DOHH2 (cell line): ENCODE results near the gene OPTC.

ENCODE experiments used
- H3F3A ChIP-seq: fragments of 200-600 bp; sonication (generic), shearing (Covaris generic); 2 replicates; pipeline ENCODE4 v1.6.0; 2016; ENCODE audit warnings: antibody characterized with exemption, mild to moderate bottlenecking; ENCODE audit not compliant: control insufficient read depth, insufficient read depth
- H3K27ac ChIP-seq: fragments of 200-600 bp; sonication (generic); 2 replicates; pipeline ENCODE4 v1.5.1; 2014; ENCODE audit warnings: low read depth, mild to moderate bottlenecking, low read length, moderate library complexity
- H3K27me3 ChIP-seq: fragments of 200-600 bp; sonication (generic); 2 replicates; pipeline ENCODE4 v1.6.1; 2014; ENCODE audit warnings: mild to moderate bottlenecking, low read length, mixed read lengths; ENCODE audit not compliant: control insufficient read depth
- H3K36me3 ChIP-seq: fragments of 200-600 bp; sonication (generic); 2 replicates; pipeline ENCODE4 v1.6.1; 2014; ENCODE audit warnings: mild to moderate bottlenecking, low read length, moderate library complexity, mixed read lengths; ENCODE audit not compliant: control insufficient read depth
- H3K4me1 ChIP-seq: fragments of 200-600 bp; sonication (generic); 2 replicates; pipeline ENCODE4 v1.6.1; 2014; ENCODE audit warnings: mild to moderate bottlenecking, low read length, mixed read lengths; ENCODE audit not compliant: control insufficient read depth
- H3K4me2 ChIP-seq: fragments of 200-600 bp; sonication (generic); 2 replicates; pipeline ENCODE4 v1.6.0; 2014; ENCODE audit warnings: mild to moderate bottlenecking, low read length, moderate library complexity
- H3K4me3 ChIP-seq: fragments of 200-600 bp; sonication (generic); 2 replicates; pipeline ENCODE4 v1.5.1; 2014; ENCODE audit warnings: mild to moderate bottlenecking, low read length, mixed read lengths
- H3K79me2 ChIP-seq: fragments of 200-600 bp; sonication (generic); 2 replicates; pipeline ENCODE4 v1.6.1; 2014; ENCODE audit warnings: mild to moderate bottlenecking, low read length, mixed read lengths; ENCODE audit not compliant: control insufficient read depth
- H3K9me2 ChIP-seq: fragments of 200-600 bp; sonication (generic); replicated peaks from 2 replicates; pipeline ENCODE4 v1.6.1; 2014; ENCODE audit warnings: mild to moderate bottlenecking, low read length, mixed read lengths; ENCODE audit not compliant: control insufficient read depth
- H3K9me3 ChIP-seq: fragments of 200-600 bp; sonication (generic); 2 replicates; pipeline ENCODE4 v1.6.1; 2014; ENCODE audit warnings: antibody characterized with exemption, low read length, mixed read lengths; ENCODE audit not compliant: control insufficient read depth, insufficient read depth
- H4K20me1 ChIP-seq: fragments of 200-600 bp; sonication (generic); 2 replicates; pipeline ENCODE4 v1.6.0; 2014; ENCODE audit warnings: low read depth, mild to moderate bottlenecking, antibody characterized with exemption, low read length, moderate library complexity; ENCODE audit not compliant: control insufficient read depth, insufficient read depth
- CTCF ChIP-seq: fragments of 200-600 bp; sonication (generic); IDR thresholded peaks from one replicate; pipeline ENCODE4 v1.5.1; 2014; ENCODE audit warnings: antibody characterized with exemption, mild to moderate bottlenecking, low read depth, low read length; ENCODE audit not compliant: poor library complexity, severe bottlenecking
- EZH2phosphoT487 ChIP-seq: fragments of 200-600 bp; sonication (generic); IDR thresholded peaks from 2 replicates; pipeline ENCODE4 v1.6.1; 2017; ENCODE audit warnings: borderline replicate concordance, mild to moderate bottlenecking, antibody characterized with exemption, low read length, moderate library complexity, mixed read lengths

The OPTC gene

GRCh38 chr1:203547147-203547546, 53.2 kb downstream of the OPTC start:
- no peaks in the 10 kb centered on the region for H3K36me3 ChIP-seq
- H3K9me2 ChIP-seq: no peaks in the 10 kb centered on the region
- no peak for TF ChIP-seq CTCF
- TF ChIP-seq EZH2phosphoT487: no peak
- H3K4me1 ChIP-seq: no peaks in the 10 kb centered on the region
- no peaks in the 10 kb centered on the region for H3K9me3 ChIP-seq
- H3K79me2 ChIP-seq: no peaks in the 10 kb centered on the region
- H3K27ac ChIP-seq: no peak overlapping the region
- no peaks in the 10 kb centered on the region for H4K20me1 ChIP-seq
- no peak overlapping the region for H3K4me3 ChIP-seq
- H3K4me2 ChIP-seq: no peak overlapping the region
- no peaks in the 10 kb centered on the region for H3F3A ChIP-seq
- H3K27me3 ChIP-seq: peaks cover 3% of the 10 kb centered on the region

GRCh38 chr1:203547771-203548421, 53.9 kb downstream of the OPTC start:
- Histone ChIP-seq H3K9me3 (no peaks in the 10 kb centered on the region), H3K4me2 (no peak overlapping the region), H3F3A (no peaks in the 10 kb centered on the region), H3K9me2 (no peaks in the 10 kb centered on the region), H3K36me3 (no peaks in the 10 kb centered on the region), H3K27ac (no peak overlapping the region), H4K20me1 (no peaks in the 10 kb centered on the region), H3K4me1 (no peaks in the 10 kb centered on the region), H3K27me3 (peaks cover 5% of the 10 kb centered on the region), H3K4me3 (no peak overlapping the region), H3K79me2 (no peaks in the 10 kb centered on the region)
- no peak for TF ChIP-seq EZH2phosphoT487
- TF ChIP-seq CTCF: no peak

- Histone ChIP-seq H3K9me2 (no peaks in the 10 kb centered on the region), H3K4me3 (no peak overlapping the region), H3K9me3 (no peaks in the 10 kb centered on the region), H3K27ac (no peak overlapping the region), H3K27me3 (peaks cover 5% of the 10 kb centered on the region), H3K79me2 (no peaks in the 10 kb centered on the region), H3F3A (no peaks in the 10 kb centered on the region), H3K36me3 (no peaks in the 10 kb centered on the region), H3K4me2 (no peak overlapping the region), H4K20me1 (no peaks in the 10 kb centered on the region), H3K4me1 (no peaks in the 10 kb centered on the region)
- TF ChIP-seq EZH2phosphoT487 (no peak), CTCF (no peak)
These were observed 54.9 kb downstream of the OPTC start for GRCh38 chr1:203548892-203549291.
